H4 (cell line): Measurements from ENCODE around the gene LAMP1. TPM values are rescaled to one million over a fixed set of nuclear protein-coding genes. Genes with fewer than 3 reads are reported as not detected.
"Not testable (repeated sequence)": the region's sequence is repeated elsewhere in the genome, so short reads cannot be mapped to it uniquely, and the experiment has no call there.

ENCODE experiments used
- DNase-seq: peaks from one replicate; pipeline ENCODE4 v3.0.0-alpha.2; 2015; ENCODE audit warnings: low spot score
- total RNA-seq: library from RNA; depleted of rRNA; stranded (reverse); fragments of >200 nt; shearing (Covaris generic); gene quantifications from 2 replicates; pipeline ENCODE4 v1.2.3, GENCODE V29; 2014; rRNA removed

LAMP1 gene, protein sequence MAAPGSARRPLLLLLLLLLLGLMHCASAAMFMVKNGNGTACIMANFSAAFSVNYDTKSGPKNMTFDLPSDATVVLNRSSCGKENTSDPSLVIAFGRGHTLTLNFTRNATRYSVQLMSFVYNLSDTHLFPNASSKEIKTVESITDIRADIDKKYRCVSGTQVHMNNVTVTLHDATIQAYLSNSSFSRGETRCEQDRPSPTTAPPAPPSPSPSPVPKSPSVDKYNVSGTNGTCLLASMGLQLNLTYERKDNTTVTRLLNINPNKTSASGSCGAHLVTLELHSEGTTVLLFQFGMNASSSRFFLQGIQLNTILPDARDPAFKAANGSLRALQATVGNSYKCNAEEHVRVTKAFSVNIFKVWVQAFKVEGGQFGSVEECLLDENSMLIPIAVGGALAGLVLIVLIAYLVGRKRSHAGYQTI
- total RNA-seq = 77.3 and 82.2 TPM in 2 replicates

DNA sequence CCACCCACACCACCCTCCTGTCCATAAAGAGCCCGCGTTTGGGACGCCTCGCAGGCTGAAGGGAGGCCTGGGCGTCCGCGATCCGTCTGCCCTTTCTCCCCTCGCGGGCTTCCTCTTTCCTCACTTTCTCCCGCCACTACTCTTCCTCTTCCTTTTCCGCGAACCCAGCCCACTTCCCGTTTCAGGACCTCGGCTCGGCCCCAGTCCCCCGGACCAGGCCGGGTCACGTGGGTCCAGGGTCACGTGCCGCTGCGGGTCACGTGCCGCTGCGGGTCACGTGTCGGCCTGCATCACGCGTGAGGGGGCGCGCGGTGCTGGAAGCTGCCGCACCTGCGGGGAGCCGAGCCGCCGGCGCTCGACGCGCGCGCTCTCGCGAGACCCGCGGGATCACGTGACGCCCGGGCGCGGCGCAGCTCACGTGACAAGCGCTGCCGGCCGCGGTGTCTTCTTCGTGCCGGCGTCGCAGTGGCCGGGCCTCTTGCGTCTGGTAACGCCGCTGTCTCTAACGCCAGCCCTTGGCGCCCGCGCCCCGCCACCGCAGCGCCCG, at the start of gene LAMP1:
LAMP1 (plus strand) TSS at position 417 of the 547 bp plus-strand sequence. CDS start 196 bp downstream, outside the sequence.
- DNase-seq = peak; percentile 91

DNA sequence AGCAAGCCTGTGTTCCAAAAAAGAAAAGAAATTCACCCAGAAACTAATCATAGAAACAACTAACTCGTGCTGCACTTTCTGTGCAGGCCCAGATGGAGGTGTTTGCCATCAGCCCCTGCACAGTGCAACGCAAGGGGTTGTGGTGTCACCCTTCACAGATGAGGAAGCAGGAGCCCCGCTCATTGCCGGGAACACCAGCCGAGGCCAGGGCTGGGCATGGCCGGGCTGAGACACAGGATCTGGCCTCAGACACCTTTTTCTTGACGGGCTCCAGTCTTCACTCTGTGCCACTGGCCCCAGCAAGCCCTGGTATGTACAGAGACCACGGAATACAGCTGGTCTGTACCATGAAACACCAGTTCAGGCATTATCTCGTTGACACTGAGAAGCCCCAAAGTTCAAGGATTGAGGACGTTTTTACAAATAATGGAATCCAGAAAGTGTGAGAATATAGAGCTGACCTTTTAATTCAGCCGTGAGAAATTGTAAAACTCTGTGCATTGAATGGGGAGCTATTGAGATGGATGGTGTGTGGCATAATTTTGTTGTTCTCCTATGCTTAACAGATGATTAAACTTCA, 44.4 kb upstream of the LAMP1 start:
- DNase-seq = no peak

DNA sequence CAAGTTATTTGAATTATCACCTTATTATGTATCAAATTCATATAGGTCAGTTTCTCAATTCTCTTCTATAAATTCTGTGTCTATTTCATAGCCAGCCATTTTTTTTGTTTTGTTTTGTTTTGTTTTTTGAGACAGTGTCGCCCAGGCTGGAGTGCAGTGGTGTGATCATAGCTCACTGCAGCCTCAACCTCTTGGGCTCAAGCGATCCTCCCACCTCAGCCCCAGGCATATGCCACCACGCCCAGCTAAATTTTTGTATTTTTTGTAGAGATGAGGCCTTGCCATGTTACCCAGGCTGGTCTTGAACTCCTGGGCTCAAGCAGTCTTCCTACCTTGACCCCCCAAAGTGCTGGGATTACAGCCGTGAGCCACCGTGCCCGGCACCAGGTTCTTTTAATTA, 39.1 kb upstream of the LAMP1 start:
- DNase-seq = not testable (repeated sequence)

DNA sequence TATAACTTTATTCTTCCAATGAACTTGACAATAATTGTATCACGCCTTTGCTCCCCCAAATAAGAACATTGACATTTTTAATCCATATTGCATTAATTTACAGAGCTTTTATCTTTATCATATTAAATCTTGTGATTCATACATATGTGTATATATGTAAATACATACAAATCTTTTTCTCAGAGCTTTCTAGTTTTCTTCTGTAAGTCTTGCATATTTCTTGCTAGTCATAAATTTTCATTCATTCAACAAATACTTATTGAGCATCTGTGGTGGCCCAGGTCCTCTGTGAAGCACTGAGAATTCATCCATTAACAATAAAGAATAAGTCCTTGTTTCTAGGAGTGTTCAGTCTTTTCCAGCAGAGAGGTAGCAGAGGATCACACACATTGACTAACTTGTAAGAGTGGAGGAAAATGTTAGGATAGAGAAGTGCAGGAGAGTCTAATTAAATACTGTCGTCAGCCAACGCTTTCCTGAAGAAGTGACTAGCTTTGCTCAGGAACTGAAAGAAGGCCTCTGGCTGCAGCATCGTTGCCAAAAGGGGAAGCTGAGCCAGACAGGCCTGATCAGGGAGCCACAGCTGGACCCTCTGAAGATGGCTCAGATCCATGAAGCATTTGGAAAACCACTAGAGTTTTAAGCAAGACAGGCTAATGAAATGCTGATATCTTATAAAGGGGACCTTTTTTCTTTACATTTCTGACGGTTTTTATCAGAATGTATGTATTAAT, 38.6 kb upstream of the LAMP1 start:
- no peak for DNase-seq

DNA sequence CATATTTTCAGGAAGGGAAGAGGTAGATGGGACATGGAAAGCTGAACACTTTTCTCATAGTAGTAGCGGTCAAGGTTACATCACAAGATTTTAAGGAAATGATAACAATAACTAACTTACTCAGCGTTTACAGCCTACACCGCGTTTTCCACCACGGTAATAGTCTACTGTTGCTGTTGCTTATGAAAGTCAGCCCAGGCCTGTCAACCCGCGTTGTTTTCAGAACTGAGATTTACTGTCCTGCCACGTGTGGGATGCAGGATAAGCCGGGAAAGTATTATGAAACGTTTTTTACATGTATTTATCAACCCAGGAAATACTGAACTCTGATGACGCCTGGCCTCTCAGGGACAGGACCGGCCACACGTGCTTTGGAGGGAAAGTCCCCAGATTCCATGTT, 36.0 kb upstream of the LAMP1 start:
- no peak for DNase-seq

DNA sequence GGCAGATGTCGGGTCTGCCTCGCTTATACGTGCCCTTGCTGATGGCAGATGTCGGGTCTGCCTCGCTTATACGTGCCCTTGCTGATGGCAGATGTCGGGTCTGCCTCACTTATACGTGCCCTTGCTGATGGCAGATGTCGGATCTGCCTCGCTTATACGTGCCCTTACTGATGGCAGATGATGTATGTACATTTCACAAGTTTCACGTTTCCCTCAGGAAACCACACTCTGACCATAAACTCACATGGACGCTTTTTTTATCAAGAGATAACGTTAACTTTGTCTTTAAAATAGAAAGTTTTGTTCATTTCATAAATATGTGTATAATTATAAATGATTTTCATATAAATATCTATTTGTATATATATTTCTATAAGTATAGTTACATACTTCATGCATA, 34.0 kb upstream of the LAMP1 start:
- DNase-seq = not testable (repeated sequence)

DNA sequence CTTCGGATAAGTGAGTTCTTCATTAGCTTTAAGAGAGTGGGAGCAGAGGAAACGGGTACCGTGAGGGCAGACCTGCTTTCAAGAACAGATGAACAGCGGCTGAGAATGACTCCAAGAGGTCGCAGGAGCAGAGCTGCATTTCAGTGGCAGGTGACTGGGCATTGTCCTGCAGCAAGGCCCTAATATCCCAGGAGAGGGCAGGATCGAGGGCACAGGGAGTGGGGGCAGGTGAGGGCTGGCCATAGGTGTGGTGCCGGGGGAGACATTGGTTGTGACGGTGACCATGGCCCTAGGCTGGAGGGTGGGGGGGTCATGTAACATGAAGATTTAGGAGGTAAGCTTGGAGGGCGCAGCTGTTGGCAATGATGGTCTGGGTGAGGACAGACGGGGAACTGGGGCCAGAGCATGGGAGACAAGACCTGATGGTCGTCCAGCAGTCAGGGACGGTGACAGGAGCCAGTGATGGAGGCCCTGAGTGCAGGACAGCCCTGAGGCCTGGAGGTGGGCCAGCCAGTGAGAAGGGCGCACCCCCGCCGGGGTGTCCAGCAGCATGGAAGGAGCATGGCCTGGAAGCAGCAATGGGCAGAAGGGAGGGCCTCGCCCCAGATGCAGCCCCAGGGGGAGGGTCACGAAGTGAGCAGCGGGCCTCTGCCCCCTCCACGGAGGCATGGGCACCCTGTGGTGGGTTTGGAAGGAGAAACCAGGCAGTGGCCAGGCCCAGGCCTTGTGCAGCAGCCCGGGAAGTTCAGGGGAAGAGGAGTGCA, 29.2 kb upstream of the LAMP1 start:
- DNase-seq = no peak

DNA sequence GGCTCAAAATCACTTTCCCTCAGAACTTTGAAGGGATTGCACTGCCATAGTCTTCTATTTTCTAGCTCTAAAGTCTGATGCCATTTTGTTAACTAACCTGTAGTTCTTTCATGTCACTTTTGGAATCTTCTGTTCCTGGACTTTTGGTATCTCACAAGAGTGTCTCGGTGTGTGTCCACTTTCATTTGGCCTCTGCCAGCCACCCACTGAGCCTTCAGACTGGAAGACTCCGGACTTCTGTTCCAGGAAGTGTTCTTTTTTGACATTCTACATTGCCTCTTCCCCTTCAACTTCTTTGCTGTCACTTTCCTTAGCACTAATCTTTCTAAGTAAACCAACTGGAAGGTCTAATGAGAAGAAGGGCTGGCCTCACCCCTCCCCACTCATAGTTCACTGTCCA, 25.0 kb upstream of the LAMP1 start:
- no peak for DNase-seq

DNA sequence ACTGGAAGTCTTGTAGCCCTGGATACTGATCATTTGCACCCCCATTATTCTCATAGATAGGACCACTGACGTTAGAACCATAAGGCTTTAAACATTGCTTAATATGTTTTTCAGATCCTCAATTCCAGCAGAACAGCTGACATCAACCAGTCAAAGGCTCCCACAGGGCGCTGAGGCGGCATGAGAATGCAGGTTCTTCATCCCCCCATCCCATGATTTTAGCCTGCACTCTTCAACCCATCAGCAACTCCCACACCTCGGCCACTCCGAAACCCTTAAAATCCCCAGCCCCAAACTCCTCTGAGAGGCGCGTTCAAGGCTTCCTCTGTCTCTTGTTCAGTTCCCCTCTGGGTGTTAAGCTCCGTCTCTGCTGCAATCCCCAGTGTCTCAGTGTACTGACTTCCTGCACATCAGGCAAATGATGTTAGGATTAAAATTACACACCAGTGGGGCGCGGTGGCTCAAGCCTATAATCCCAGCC, 24.3 kb upstream of the LAMP1 start:
- no peak for DNase-seq

DNA sequence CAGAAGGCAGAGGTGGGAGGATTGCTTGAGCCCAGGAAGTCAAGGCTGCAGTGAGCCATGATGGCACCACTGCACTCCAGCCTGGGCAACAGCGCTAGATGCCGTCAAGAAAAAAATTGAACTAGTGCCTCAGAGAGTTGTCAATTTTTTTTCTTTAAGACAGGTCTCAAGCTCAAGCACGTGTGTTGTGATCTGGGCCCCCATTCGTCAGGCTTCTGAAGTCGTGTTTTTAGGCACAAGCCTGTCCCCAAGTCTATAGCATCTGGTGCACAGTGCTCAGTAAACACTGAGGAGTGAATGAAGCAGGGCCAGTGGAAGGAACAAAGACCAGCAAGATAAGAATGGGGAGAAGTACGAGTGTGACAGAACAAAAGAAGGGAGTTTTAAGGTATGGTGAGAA, 23.7 kb upstream of the LAMP1 start:
- DNase-seq = no peak

DNA sequence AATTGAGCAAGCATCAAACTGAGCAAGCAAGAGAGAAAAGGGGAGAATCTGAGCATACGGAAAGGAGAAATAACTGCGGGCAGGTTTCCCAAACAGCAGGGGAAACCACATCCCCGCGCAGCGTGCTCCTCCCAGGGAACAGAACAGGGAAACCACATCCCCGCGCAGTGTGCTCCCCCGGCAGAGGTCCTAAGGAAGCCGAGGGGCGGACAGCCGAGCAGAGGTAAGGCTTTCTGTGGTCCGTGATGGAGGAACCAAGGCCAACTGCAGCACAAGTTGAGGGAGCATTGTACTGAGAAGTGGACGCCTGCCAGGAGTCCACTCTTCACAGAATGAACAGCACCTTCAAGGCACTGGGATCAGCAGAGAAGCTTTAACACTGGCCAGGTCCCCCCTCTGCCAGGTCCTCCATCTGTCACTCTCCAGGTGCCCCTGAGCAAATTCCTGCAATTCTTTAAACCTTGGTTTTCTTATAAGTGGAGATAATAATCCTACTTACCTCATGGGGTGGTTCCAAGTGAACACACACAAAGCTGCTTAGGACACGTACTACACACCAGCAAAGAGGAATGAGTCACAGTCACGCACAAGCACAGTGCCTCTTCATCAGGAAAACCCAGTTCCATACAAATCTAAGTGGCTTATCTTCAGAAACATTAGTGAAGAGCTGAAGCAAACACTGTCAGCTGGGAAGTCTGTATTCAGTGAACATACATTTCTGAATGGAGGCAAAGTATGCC, 23.0 kb upstream of the LAMP1 start:
- DNase-seq = peak; percentile 35

DNA sequence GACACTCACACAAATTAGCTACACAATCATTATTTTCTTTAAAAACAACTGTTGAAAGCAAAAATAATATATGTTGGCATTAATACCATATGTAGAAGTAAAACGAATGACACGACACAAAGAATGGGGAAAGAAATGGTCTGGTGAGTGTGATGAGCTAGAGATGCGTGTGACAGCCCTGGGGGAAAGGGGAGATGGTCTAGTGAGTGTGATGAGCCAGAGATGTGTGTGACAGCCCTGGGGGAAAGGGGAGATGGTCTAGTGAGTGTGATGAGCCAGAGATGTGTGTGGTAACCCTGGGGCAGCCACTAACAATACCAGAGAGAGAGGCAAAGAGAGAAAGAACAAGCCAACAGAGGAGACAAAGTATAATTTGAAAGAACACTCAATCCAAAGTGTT, 22.3 kb upstream of the LAMP1 start:
- DNase-seq = no peak

DNA sequence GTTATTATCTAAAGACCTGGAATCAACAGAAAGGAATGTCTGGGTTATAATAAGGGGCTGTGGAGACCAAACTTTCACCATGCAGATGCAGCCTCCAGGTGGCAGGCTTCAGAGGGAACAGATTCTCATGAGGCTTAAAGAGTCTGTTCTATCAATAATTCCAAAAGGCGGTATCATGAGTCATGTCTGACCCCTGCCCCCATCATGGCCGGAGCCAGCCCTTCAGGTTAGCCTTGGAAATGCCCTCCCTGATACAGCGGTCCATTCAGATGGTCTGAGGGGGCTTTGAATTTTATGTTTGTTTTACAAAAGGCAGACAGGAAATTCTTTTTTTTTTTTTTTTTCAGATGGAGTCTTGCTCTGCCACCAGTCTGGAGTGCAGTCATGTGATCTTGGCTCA, 21.7 kb upstream of the LAMP1 start:
- DNase-seq = peak; percentile 9

DNA sequence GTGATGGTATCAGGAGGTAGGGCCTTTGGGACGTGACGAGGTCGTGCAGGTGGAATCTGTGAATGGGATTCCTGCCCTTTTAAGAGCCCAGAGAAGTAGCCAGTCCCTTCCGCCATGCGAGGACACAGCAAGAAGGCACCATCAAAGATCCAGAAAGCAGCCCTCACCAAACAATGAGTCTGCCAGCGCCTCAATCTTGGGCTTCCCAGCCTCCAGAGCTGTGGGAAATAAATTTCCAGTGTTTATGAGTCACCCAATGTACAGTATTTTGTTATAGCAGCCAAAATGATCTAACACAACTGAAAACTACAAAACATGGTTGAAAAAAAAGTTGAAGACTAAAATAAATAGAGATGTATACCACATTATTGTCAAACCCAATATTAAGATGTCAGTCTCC, 16.9 kb upstream of the LAMP1 start:
- no peak for DNase-seq

DNA sequence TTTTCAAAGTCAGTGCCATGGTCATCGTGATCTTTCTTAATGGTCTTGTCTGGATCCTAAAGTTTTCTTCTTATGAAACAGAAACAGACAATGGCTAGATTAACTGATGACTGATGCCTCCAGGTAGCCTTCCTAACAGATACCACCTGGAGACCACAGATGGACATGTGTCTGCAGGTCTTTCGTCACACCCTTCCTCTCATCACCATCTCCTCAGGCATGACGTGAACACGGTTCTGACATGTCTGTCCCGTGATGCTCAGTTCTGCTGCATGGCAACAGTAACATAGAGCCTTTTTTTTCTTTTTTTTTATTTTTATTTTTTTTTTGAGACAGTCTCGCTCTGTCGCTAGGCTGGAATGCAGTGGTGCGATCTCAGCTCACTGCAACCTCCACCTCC, 13.1 kb upstream of the LAMP1 start:
- no peak for DNase-seq

DNA sequence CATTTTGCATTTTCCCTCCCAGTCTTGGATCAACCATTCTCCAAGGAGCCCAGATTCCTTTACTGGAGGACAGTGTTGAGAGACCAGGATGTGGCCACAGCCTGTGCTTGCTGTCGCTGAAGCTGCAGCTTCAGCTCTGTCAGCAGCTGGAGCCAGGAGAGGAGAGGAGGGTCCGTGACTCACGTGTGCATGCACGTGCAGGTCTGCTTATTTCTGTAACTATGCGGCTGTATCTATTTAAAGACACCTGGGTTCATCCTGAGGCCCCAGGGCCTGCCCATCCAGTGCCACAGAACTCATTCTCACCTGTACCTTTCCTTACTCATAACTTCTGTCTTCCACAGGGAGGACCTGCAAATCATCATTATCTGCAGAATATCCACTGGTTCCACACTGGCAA, 8.2 kb upstream of the LAMP1 start:
- no peak for DNase-seq

DNA sequence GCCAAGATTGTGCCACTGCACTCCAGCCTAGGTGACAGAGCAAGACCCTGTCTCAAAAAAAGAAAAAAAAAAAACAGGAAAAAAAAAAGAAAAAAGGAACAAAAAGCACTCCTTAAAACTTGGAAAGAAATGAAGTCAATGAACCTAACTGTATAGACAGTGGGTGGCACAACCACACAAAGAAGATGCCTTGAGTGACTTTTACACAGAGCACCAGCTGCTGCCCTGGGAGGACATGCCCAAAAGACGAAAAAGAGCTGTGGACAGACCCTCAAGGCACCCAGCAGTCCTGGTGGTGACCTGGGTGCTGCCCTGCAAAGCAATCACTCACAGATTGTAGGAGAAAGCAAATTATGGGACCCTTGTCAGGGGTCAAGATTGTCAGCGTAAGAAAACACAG, 5.9 kb upstream of the LAMP1 start:
- DNase-seq = no peak

DNA sequence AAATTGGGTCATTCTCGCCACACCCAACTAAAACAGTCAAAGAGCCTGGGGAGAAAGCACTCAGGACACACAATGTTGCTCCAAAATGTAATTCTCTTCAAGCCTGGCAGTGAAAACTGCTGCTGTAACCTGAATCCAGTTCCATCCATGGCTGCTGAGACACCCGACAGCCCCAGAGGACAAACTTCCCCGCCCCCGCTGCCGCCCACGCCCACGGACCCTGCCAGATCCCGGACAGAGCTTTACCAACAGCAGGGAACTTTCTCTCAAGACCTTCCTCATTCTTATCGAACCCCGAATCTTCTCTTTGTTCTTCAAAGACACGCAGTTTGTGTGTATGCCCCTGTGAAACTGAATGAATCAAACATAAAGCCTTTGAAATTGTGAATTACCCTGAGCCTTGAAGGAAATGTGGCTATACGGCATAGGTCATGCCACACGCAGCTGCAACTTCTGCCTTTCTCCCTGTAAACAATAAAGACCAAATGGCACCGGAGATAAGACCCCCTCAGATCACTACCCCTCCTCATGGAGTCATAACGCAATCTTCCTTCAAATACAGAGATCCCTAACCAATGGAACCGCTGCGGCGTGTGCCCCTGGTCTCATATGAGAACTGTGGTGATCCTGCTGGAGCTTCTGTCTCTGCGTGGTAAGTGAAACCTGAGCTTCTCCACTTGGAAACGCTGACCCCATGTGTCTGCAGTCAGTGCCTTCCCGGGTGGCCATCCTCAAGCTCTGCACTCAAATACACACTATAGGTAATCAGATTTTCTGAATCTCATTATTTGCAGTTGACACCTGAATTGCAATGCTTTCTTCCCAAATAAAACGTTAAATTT, 4.8 kb upstream of the LAMP1 start:
- no peak for DNase-seq

DNA sequence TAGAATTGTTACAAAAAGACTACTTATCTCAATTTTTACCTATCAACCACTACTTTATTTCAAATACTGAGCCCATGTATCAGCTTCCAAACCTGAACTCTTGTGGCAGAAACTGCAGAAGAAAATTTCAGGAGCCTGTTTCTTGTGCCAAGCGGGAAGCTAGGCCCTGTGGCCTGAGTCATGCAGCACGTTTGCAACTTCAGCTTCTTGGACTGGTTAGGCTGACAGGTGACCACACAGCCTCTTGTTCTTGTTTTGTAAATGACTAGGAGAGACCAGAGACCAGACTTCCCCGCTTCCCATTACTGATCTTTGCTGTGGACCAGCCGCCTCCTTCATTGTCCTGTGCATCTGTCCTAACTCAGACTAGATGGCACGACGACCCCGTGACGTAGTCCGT, 3.4 kb upstream of the LAMP1 start:
- no peak for DNase-seq

DNA sequence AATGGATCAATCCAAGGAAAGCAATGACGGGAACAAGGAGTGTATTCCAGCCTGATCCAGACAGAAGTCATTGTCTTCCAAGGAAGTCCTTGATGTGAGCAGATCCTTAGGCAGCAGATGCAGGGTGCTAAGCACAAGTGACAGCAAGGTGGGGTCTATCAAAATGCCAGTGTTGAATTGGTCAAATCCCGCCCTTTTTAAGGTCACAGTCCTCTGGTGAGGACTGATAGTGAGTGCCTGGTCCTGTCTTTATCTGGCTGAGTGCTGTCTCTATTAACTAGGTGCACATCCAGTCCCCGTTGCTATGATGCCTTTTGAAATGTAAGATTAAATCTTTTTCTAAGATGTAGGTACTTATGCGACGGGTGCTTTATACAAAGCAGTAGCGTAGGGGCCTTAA, 1.3 kb upstream of the LAMP1 start:
- no peak for DNase-seq
